Activated naive CD4-positive, alpha-beta T cell treated with anti-CD3 and anti-CD28 coated beads for 36 hours (primary cell): ENCODE results near the gene SIRPB2. TPM values are rescaled to one million over a fixed set of nuclear protein-coding genes. Genes with fewer than 3 reads are reported as not detected.

Experiments used
- CTCF ChIA-PET: fragments of 350-600 bp; sonication (Branson Sonifier 250); formaldehyde crosslinking; loops from one replicate; lab custom pipeline; 2021; ENCODE audit warnings: antibody characterized with exemption; lab: Charles Lee
- DNase-seq: peaks from one replicate; pipeline ENCODE4 v3.0.0-alpha.2; 2020
- H3K27ac Mint-ChIP-seq: one replicate; pipeline ENCODE4 v1.8.0; 2021; ENCODE audit warnings: mild to moderate bottlenecking, mixed read lengths
- H3K27me3 Mint-ChIP-seq: one replicate; pipeline ENCODE4 v1.8.0; 2021; ENCODE audit warnings: low read depth, mixed read lengths
- H3K36me3 Mint-ChIP-seq: one replicate; pipeline ENCODE4 v1.8.0; 2021; ENCODE audit warnings: low read depth, mixed read lengths
- H3K4me1 Mint-ChIP-seq: one replicate; pipeline ENCODE4 v1.8.0; 2021; ENCODE audit warnings: low read depth, mixed read lengths
- H3K4me3 Mint-ChIP-seq: one replicate; pipeline ENCODE4 v1.8.0; 2021; ENCODE audit warnings: mild to moderate bottlenecking, moderate library complexity, mixed read lengths
- H3K9me3 Mint-ChIP-seq: one replicate; pipeline ENCODE4 v1.8.0; 2021; ENCODE audit warnings: mixed read lengths
- intact Hi-C: fragments of 100-400 bp; cut with micrococcal nuclease; formaldehyde crosslinking; loops from one replicate; pipeline ENCODE4 v1.15.1; 2023
- total RNA-seq, 2 experiments: library from RNA; stranded (reverse); gene quantifications; one replicate each; pipeline ENCODE4 v1.2.3, GENCODE V29; 2021

The SIRPB2 gene
- not detected for total RNA-seq

DNA sequence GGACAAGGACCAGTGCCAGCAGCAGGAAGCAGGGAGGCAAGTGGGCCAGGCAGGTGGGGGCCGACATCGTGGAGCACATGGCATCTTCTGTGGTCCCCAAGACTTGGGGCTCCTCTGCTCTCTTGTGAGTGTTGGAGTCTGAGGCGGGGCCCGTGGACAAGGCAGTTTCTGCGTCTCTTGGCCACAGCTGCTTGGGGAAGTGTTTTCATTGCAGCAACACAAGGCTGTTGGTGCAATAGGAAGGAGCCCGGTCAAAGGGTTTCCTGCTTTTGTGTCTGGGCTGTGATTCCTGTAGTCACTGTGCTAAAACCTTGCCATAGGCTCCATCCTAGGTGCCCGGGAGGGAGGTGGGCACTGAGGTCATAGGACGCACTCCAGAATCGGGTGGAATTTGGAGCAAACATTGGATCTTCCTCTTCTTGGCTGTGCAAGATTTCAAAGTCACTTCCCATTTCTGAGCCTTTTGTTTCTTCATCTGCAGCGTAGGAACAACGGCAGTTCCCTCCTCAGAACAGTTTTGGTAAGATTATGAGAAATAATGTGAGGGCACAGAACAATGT is at the start of gene SIRPB2:
Gene SIRPB2 (minus strand): TSS at position 140 of the 560 bp plus-strand sequence. CDS start 61 bp downstream, at position 79.
- Mint-ChIP-seq H3K9me3 (no peaks in the 10 kb centered on the region), H3K27me3 (peaks cover 22% of the 10 kb centered on the region), H3K36me3 (no peaks in the 10 kb centered on the region), H3K4me1 (peaks cover 10% of the 10 kb centered on the region), H3K27ac (no peak within 1 kb of the TSS), H3K4me3 (no peak within 1 kb of the TSS)
- DNase-seq = no peak
- intact Hi-C loops = no loop called here
- CTCF ChIA-PET = interaction anchor here (2.0 kb wide), 1 partner anchor 12 kb away, joined by 11 read pairs; no protein-coding TSS in a partner anchor

DNA sequence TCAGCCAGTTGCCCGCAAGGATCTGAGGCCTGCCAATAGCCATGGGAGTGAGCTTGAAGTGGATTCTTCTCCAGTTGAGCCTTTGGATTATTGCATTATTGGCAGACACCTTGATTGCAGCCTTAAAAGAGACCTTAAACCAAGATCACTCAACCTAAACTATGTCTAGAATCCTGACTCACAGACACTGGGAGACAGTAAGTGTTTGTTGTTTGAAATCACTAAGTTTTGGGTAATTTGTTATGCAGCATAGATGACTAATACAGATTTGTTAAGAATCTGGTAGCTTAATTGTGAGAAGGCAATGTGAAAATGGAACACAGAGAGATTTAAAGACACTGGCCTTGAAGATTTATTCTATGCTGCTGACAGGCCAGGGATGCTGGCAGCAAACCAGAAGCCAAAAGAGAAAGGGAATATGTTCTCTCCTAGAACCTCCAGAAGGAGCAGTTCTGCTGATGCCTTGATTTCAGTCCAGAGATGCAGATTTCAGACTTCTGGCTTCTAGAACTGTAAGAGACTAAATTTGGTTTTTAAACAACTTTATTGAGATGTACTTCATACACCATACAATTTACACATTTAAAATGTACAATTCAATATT is 48.7 kb upstream of the SIRPB2 start:
- H3K4me1 Mint-ChIP-seq = peaks cover 16% of the 10 kb centered on the region
- intact Hi-C loops = no loop called here
- no peak overlapping the region for H3K27ac Mint-ChIP-seq
- no peaks in the 10 kb centered on the region for H3K27me3 Mint-ChIP-seq
- no peak for DNase-seq
- CTCF ChIA-PET = interaction anchor here (1.1 kb wide), 1 partner anchor 237 kb away, joined by 5 read pairs; no protein-coding TSS in a partner anchor
- no peak overlapping the region for H3K4me3 Mint-ChIP-seq
- no peaks in the 10 kb centered on the region for H3K36me3 Mint-ChIP-seq
- H3K9me3 Mint-ChIP-seq = peaks cover 15% of the 10 kb centered on the region

DNA sequence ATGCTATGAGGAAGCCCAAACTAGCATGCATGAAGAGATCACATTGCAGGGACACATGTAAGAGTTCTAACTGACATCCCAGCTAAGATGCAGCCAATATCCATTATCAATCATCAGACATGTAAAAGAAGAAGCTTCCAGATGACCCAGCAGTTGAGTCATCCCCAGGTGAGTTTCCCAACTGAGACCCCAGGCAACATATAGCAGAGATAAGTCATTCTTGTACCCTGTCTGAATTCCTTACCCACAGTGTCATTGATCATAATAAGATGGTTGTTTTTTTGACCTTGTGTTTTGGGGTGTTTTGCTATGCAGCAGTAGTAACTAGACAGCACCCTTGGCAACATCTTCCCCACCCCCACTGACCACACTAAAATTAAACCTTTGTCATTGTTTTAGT is 47.4 kb upstream of the SIRPB2 start:
- H3K9me3 Mint-ChIP-seq = peaks cover 15% of the 10 kb centered on the region
- no peaks in the 10 kb centered on the region for H3K36me3 Mint-ChIP-seq
- H3K4me1 Mint-ChIP-seq = peaks cover 16% of the 10 kb centered on the region
- CTCF ChIA-PET = interaction anchor here (1.0 to 1.7 kb wide), 3 partner anchors 35 to 238 kb away, joined by 3 to 4 read pairs (median 3); no protein-coding TSS in a partner anchor
- no peaks in the 10 kb centered on the region for H3K27me3 Mint-ChIP-seq
- no peak overlapping the region for H3K4me3 Mint-ChIP-seq
- no peak for DNase-seq
- H3K27ac Mint-ChIP-seq = no peak overlapping the region
- intact Hi-C loops = no loop called here

DNA sequence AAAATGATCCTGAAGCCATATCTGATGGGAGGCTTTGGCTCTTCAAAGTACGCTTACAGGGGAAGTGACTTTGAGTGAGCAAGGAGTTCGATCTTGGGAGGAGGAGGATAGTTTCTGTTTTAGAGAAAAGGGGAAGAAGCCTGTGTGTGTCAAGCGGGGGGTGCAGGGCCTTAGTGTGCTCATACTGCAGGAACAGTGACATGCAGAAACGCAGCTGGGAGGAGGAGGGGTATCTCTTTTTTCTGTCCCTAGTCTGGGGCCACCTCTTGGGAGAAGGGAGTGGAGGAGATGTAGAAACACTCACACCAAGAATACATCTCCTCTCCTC is 46.5 kb upstream of the SIRPB2 start:
- peaks cover 16% of the 10 kb centered on the region for H3K4me1 Mint-ChIP-seq
- CTCF ChIA-PET = interaction anchor here (0.9 to 1.7 kb wide), 4 partner anchors 34 to 239 kb away, joined by 3 read pairs; no protein-coding TSS in a partner anchor
- no peak overlapping the region for H3K4me3 Mint-ChIP-seq
- no peaks in the 10 kb centered on the region for H3K27me3 Mint-ChIP-seq
- intact Hi-C loops = no loop called here
- H3K27ac Mint-ChIP-seq = no peak overlapping the region
- no peaks in the 10 kb centered on the region for H3K36me3 Mint-ChIP-seq
- H3K9me3 Mint-ChIP-seq = peaks cover 15% of the 10 kb centered on the region
- DNase-seq = no peak

DNA sequence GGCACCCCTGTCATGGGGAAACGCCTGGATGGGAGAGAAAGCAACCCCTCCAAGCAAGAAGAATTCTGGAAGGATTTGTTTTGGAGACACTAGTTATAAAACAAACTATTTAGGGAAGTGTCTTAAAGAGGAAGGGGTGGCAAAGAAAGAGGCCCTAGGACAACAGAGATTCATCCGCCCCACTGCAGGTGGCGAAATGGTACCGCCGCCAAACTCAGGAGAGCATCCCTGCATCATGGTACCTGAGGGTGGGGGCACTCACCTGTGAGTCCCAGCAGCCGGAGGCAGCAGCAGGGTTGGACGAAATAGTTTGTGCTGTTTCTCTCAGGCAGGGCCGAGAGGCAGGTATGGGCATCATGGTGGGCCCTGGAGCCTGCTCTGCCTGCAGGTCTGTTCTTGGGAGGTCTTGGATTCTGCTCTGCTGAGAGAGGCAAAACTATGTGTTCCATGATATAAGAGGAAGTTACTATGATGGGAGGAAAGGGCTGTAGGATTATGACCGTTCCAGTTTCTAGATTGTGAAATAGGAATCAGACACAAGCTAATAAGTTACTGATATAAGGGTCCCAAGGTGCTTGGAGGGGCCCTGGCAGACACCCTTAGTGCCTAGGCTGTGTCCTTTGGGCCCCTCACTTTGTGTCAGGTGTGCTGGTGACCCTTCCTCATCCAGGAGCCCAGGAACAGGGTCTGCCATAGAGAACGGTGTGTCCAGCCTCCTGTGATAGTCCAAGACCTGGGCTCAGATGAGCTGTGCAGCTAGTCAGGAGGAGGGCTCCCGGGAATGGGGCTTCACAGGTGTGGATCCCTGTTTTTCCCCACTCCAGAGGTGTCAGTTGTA is 45.9 kb upstream of the SIRPB2 start:
- no peak for DNase-seq
- no peak overlapping the region for H3K4me3 Mint-ChIP-seq
- no peaks in the 10 kb centered on the region for H3K36me3 Mint-ChIP-seq
- no peaks in the 10 kb centered on the region for H3K27me3 Mint-ChIP-seq
- peaks cover 11% of the 10 kb centered on the region for H3K9me3 Mint-ChIP-seq
- intact Hi-C loops = no loop called here
- H3K4me1 Mint-ChIP-seq = peaks cover 16% of the 10 kb centered on the region
- CTCF ChIA-PET = interaction anchor here (0.9 to 1.7 kb wide), 3 partner anchors 33 to 200 kb away, joined by 3 read pairs; no protein-coding TSS in a partner anchor
- H3K27ac Mint-ChIP-seq = no peak overlapping the region

DNA sequence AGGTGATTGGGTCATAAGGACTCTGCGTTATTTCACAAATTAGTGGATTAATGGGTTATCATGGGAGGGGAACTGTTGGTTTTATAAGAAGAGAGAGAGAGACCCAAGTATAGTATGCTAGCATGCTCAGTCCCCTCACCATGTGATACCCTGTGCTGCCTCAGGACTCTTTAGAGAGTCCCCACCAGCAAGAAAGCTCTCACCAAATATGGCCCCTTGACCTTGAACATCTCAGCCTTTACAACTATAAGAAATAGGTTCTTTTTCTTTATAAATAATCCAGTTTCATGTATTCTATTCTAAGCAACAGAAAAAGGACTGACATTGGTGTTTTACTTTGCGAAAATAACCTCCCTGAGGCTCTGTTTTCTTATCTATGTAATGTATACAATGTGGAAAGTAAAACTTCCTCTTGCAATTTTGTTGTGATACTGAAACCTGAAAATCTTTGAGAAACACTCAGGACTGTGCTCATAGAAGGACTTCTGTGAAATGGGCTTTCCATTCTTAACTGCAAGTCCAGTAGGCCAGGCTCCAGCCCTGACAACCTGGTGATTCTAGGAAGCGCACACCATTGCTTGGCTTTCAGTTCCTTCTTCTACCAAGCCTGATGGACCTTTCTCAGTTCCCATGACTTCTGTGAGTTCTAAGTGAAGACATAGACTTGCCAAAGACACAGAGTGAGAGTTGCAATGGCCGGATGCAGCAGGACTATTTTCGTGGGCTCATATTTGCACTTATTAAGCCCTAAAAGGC is 44.4 kb upstream of the SIRPB2 start:
- Mint-ChIP-seq H3K4me3 (no peak overlapping the region), H3K36me3 (no peaks in the 10 kb centered on the region), H3K9me3 (peaks cover 6% of the 10 kb centered on the region), H3K27me3 (no peaks in the 10 kb centered on the region), H3K27ac (no peak overlapping the region), H3K4me1 (peaks cover 20% of the 10 kb centered on the region)
- CTCF ChIA-PET = interaction anchor here (0.6 kb wide), 1 partner anchor 198 kb away, joined by 3 read pairs; no protein-coding TSS in a partner anchor
- intact Hi-C loops = no loop called here
- DNase-seq = no peak

DNA sequence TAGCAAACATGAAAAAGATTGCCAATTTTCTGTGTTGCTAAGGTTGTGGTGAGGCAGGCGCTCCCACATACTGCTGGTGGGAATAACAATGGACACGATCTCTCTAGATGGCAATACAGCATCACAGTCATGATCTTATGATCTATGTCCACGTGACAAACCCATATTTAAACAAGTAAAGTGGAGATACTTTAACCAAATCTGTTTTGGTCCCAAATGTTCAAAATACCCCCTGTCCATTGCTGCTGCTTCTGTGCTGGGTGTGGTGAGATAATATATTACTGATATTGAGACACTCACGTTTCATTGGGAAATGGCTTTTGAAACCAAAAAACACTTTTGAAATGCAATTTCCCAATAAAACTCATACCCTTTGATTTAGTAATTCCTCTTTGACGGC is 43.3 kb upstream of the SIRPB2 start:
- H3K36me3 Mint-ChIP-seq = no peaks in the 10 kb centered on the region
- peaks cover 17% of the 10 kb centered on the region for H3K4me1 Mint-ChIP-seq
- no peak for DNase-seq
- no peak overlapping the region for H3K4me3 Mint-ChIP-seq
- peaks cover 1% of the 10 kb centered on the region for H3K9me3 Mint-ChIP-seq
- no peaks in the 10 kb centered on the region for H3K27me3 Mint-ChIP-seq
- CTCF ChIA-PET = interaction anchor here (1.2 to 2.3 kb wide), 2 partner anchors 200 to 243 kb away, joined by 5 to 17 read pairs; no protein-coding TSS in a partner anchor
- intact Hi-C loops = no loop called here
- H3K27ac Mint-ChIP-seq = no peak overlapping the region

DNA sequence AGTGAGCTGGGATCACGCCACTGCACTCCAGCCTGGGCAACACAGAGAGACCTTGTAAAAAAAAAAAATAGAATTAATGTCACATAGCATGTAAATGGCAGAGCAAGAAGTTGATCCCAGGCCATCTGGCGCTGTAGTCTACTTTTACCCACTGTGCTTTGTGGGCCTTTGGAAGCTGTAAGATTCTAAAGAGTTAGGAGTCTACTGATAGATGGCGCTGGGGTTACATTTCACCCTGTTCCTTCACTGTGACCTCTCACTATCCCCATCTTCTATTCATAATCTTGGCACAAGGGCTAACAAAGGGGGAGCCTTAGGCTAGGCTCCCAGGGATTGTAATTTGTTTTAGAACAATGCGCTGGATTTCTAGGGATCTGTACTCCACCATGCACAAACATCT is 41.8 kb upstream of the SIRPB2 start:
- H3K9me3 Mint-ChIP-seq = peaks cover 2% of the 10 kb centered on the region
- no peaks in the 10 kb centered on the region for H3K36me3 Mint-ChIP-seq
- DNase-seq = peak; percentile 22
- intact Hi-C loops = loop anchor here (1.0 kb wide), 1 partner anchor 201 kb away; no protein-coding TSS in a partner anchor
- CTCF ChIA-PET = interaction anchor here (0.5 to 2.3 kb wide), 4 partner anchors 27 to 244 kb away, joined by 4 to 17 read pairs (median 4); no protein-coding TSS in a partner anchor
- H3K27me3 Mint-ChIP-seq = no peaks in the 10 kb centered on the region
- H3K4me1 Mint-ChIP-seq = peaks cover 12% of the 10 kb centered on the region
- no peak overlapping the region for H3K4me3 Mint-ChIP-seq
- H3K27ac Mint-ChIP-seq = no peak overlapping the region

DNA sequence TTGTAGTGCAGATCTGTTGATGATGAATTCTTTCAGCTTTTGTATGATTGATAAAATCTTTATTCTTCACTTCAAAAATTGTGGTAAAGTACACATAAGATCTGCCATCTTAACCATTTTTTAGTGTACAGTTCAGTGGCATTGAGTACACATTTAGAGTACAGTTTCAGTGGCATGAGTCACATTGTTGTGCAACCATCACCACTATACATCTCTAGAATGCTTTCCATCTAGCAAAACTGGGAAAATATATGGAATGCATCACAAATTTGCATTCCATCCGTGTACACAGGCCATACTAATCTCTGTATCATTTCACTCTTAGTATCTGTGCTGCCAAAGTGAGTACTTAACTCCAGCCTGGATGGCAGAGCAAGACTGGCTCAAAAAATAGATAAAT is 37.6 kb upstream of the SIRPB2 start:
- intact Hi-C loops = no loop called here
- peaks cover 5% of the 10 kb centered on the region for H3K9me3 Mint-ChIP-seq
- no peak overlapping the region for H3K4me3 Mint-ChIP-seq
- DNase-seq = no peak
- CTCF ChIA-PET = interaction anchor here (0.9 kb wide), 1 partner anchor 11 kb away, joined by 3 read pairs; no protein-coding TSS in a partner anchor
- H3K36me3 Mint-ChIP-seq = no peaks in the 10 kb centered on the region
- H3K27ac Mint-ChIP-seq = no peak overlapping the region
- H3K4me1 Mint-ChIP-seq = peaks cover 9% of the 10 kb centered on the region
- H3K27me3 Mint-ChIP-seq = peaks cover 2% of the 10 kb centered on the region

DNA sequence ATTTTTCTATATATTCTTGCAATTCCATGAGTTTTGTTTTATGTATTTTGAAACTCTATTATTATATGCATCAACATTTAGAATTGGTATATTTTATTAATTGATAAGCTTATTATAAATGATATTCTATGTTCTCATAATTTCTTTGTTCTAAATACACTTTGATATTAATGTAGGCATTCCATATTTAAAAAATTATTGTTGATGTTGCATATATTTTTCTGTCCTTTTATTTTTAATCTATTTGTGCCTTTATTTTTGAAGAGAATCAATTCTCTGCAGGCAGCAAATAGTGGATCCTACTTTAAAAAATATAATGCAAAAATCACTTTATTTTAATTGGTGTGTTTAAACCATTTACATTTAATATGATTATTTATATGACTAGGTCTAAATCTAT is 36.7 kb upstream of the SIRPB2 start:
- Mint-ChIP-seq H3K4me1 (peaks cover 9% of the 10 kb centered on the region), H3K27ac (no peak overlapping the region), H3K27me3 (peaks cover 2% of the 10 kb centered on the region), H3K4me3 (no peak overlapping the region), H3K9me3 (peaks cover 5% of the 10 kb centered on the region), H3K36me3 (no peaks in the 10 kb centered on the region)
- CTCF ChIA-PET = no interaction called here
- no peak for DNase-seq
- intact Hi-C loops = no loop called here

DNA sequence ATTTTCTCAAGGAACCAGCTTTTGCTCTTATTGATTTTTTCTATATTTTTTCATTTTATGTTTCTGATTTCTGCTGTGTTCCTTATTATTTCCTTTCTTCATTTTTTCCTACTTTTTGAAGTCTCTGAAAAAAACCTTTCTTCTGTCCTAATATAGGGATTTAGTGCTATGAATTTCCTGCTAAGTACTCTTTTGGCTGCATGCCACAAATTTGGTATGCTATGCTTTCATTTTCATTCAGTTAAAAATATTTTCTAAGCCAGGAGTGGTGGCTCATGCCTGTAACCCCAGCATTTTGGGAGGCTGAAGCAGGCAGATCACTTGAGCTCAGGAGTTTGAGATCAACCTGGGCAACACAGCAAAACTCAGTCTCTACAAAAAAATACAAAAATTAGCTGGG is 35.7 kb upstream of the SIRPB2 start:
- peaks cover 2% of the 10 kb centered on the region for H3K27me3 Mint-ChIP-seq
- no peak for DNase-seq
- H3K4me1 Mint-ChIP-seq = peaks cover 9% of the 10 kb centered on the region
- CTCF ChIA-PET = interaction anchor here (1.0 kb wide), 1 partner anchor 208 kb away, joined by 3 read pairs; no protein-coding TSS in a partner anchor
- no peak overlapping the region for H3K4me3 Mint-ChIP-seq
- H3K27ac Mint-ChIP-seq = no peak overlapping the region
- H3K36me3 Mint-ChIP-seq = no peaks in the 10 kb centered on the region
- peaks cover 5% of the 10 kb centered on the region for H3K9me3 Mint-ChIP-seq
- intact Hi-C loops = no loop called here
